ENCODE measurements around the gene IVD.
A peak's percentile ranks its signal among the peaks of the same experiment; 100 is the strongest.

The IVD gene

GRCh38 chr15:40460404-40460803 is 54.8 kb downstream of the IVD start:
- DNase-seq (ENCODE audit: low read depth), result no peak

GRCh38 chr15:40461958-40462357 is 56.4 kb downstream of the IVD start:
- DNase-seq (ENCODE audit: low read depth), result no peak

GRCh38 chr15:40463279-40463678 is 57.7 kb downstream of the IVD start:
- no peak for DNase-seq (ENCODE audit: low read depth)

DNA sequence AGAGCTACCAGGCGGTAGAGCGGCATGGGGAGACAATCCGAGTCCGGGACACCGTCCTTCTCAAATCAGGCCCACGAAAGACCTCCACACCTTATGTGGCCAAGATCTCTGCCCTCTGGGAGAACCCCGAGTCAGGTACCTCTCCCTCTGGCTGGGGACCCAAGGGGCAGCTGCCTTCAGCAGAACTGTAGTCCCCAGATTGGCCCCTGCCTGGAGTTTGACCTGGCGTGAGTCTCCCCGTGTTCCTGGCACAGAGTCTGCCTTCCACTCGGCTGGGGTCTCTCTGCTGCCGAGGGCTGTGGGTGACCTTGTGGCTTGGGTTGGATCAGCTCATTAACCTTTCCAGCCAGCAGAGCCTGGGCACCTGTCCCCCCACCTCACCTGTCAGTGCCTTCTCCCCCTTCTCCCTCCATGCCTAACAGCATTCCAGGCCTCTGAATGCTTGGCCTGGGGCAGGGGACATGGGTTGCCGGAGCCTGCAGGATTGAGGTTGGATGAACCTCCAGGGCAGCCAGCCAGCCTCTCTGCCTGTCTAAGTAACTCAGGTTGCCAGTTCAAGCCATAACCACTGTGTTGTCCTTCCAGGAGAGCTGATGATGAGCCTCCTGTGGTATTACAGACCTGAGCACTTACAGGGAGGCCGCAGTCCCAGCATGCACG is 58.4 kb downstream of the IVD start:
- DNase-seq (ENCODE audit: low read depth), result no peak

GRCh38 chr15:40464595-40465185 is 59.1 kb downstream of the IVD start:
- DNase-seq (ENCODE audit: low read depth), result no peak

DNA sequence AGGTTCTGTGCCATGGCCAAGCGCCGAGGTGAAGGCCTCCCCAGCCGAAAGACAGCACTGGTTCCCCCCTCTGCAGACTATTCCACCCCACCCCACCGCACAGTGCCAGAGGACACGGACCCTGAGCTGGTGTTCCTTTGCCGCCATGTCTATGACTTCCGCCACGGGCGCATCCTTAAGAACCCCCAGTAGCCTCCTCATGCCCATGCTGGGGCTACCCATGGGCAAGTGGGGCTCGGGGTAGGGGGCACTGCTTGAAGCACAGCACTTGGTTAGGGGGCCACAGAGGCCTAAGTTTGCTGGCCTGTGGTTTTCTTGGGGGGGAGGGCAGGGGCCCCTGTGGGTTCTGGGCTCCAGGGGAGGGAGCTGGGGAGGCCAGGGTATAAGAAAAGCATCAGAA is 60.3 kb downstream of the IVD start:
- DNase-seq (ENCODE audit: low read depth), result no peak

DNA sequence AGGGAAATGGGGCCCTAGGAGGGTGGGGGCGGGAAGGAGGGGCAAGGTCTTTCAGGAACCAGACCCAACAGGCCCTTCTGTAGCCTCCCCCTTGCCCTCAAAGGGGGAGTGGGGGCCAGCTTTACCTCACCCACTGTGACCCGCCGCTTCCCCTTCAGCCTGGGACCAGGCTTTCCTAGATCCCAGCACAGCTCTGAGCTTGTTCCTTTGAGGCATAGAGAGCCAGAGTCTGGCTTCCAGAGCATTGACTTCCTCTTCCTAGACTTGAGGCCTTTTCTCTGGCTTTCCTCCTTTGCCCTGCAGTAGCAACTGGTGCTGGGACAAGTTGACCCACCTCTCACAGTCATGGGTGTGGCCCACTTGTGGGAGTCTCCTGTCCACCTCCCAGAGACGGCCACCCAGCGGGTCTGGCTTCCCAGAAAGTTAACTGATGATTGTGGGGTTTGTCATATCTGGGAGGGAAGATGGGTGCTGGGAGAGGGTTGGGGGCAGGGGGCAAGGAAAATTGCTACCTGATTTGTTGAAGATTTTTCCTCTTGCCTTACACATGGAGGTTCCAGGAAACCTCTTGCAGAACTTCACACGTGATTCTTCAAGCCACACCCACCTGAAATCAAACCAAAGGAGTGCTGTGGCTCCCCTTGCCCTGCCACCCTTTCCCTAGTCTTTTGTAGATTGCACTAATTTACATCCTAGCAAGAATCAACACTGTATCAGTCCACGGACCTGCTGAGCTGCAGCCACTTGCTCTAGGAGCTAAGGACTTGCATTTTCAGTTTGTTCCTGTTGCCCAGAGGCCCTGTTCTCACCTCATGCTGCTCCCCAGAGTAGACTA is 61.0 kb downstream of the IVD start:
- no peak for DNase-seq (ENCODE audit: low read depth)

DNA sequence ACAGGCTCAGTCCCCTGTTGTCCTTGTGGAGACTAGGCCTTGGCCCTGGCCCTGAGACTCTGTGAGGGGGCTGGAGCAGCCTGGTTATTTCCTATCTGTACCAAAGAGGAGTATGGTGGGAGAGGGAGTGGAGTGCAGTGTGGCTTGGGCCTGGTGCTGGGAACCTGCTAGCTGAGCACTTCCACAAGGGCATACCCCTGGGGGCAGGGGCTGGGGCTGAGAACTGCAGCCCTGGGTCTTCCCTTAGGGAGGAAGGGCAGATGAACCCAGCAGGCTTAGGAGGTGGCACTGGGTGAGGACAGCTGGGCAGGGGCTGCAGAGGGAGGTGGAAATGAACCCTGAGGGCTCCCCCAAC is 61.6 kb downstream of the IVD start:
- DNase-seq (ENCODE audit: low read depth), result no peak

DNA sequence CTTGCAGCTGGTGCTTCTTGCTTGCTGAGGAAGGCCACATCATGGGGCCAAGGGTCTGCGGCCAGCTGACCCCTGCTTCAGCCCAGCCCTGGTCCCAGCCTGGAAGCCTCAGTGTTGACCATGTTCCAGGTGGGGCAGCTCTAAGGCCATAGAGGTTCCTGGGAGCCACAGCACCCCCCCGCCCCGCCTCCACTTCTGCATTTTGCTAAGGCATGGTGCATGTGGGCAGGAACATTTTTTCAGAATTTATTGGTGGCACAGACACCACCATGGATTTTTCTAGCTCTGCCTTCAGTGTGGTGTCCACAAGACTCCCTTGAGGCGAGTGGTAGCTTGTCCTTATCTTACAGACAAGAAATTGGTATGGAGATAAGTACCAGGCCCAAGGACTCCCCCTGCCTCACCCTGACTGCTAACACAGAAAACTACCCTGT is 63.3 kb downstream of the IVD start:
- no peak for DNase-seq (ENCODE audit: low read depth)

- DNase-seq (ENCODE audit: low read depth), result no peak
These were observed 64.3 kb downstream of the IVD start for GRCh38 chr15:40469776-40470390.

DNA sequence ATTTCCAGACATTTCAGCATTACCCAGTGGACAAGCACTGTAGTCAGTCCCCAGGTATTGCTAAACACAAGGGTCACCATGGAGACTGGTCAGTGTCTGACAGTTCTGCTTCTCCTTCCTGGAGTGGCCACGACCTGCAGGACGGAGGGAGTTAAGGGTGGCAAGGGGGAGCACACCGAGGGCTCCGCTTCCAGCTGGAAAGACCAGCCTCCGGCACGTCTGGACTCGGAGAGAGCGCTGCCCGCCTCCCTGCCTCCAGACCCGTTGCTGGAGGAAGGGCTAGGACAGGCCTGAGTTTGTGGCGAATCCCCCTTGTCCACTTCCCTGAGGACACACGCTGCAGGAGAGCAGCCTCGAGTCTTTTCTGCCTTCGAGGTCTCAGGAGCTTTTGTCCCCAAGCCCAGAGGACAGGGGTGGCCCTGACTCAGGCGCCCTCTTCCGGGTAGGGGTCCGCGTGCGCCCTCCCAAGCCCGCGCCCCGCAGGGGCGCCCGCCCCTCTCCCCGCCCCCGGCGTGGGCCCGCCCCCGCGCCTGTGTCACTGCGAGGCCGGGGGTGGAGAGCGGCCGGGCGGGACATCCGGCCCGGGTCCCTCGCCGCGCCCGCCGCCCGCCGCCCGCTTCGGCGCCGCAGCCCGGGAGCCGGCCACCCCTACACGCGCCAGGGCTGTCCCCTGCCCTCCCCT is 65.0 kb downstream of the IVD start, which contains the start of gene CHST14:
TSS of gene CHST14 (plus strand) at position 562 of the 682 bp plus-strand sequence. CDS start 230 bp downstream, outside the sequence.
- DNase-seq (ENCODE audit: low read depth), result peak; percentile 49

Measured in activated T-cell treated with anti-CD3 and anti-CD28 coated beads for 48 hours (primary cell).